GM18907 (cell line): ENCODE data around the gene APOF.
"Not testable (repeated sequence)": the region's sequence is repeated elsewhere in the genome, so short reads cannot be mapped to it uniquely, and the experiment has no call there.

Source experiments
- ATAC-seq: cut with Tn5 transposase; IDR thresholded peaks from one replicate; pipeline ENCODE4 v1.9.1; 2021; ENCODE audit warnings: mild to moderate bottlenecking, moderate library complexity; ENCODE audit not compliant: unreplicated experiment

The APOF gene, protein sequence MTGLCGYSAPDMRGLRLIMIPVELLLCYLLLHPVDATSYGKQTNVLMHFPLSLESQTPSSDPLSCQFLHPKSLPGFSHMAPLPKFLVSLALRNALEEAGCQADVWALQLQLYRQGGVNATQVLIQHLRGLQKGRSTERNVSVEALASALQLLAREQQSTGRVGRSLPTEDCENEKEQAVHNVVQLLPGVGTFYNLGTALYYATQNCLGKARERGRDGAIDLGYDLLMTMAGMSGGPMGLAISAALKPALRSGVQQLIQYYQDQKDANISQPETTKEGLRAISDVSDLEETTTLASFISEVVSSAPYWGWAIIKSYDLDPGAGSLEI

DNA sequence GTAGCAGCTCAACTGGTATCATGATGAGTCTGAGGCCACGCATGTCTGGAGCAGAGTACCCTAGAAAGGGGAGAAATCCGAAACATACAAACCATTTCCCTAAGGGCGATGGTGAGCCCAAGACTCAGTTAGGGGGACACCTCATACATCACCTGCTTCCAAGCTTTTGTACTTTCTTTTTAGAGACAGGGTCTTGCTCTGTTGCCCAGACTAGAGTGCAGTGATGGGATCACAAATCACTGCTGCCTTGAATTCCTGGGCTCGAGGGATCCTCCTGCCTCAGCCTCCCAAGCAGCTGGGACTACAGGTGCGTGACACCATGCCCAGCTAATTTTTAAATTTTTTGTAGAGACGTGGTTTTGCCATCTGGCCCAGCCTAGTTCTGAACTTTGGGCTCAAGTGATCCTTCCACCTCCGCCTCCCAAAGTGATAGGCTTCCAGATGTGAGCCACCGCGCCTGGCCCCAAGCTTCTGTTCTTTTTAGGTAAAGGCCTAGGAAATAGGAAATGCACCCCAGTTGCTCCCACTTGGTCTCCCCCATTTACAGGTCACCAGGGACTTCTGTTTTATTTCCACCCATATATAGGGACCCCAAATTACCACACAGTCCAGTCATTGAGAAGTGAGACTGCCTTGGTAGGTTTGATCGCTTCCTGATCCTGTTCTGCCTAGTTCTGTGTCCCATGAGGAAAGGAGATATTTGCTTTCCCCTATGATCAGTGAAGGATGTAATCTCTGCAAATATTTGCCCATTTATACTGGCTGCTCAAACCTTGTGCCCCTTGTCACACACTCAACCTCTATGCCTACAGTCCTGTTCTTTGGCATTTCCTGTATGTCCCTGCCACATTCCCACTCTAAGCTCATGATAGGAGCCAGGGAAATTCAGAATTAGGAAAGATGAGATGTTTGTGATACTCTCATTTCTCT lies at the start of gene APOF:
Gene APOF, minus strand, starts transcription at position 728 of the 930 bp plus-strand sequence. Its CDS starts 112 bp downstream, at position 616.
- ATAC-seq, result no peak

DNA sequence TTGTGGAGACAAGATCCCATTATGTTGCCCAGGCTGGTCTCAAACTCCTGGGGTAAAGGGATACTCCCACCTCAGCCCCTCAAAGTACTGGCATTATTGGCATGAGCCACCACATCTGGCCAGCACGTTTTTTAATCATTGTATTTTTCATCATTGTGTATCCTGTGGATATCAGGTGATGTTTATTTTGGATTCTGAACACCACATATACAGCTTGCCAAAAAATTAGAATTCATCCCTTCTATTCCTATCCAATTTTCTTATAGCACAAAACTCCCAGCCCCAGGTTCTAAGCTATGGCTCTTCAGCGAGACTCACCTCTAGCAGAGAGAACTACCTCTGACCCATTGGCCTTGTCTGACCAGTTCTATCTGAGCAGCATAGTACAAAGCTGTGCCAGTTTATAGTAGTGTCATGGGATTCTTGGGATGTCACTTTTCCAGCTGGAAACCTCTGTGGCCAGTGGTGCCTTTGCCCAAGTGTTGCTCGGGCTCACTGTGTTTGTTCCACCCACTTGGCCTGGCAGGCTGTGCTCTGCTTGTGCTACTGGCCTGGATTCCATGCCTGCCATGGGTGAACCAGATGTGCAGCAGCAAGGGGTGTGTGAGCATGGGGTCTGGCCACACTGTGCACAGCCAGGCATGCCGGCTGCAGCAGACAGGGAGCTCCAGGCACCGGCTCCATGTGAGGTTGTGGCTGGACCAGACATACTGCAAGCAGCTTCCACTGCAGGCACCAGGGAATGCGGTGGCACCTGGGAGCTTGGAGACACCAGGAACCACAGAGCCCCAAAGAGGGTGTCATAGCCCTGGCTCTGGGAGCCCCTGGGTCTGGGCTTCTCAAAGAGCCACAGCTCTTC lies 49.4 kb upstream of the APOF start:
- no peak for ATAC-seq

DNA sequence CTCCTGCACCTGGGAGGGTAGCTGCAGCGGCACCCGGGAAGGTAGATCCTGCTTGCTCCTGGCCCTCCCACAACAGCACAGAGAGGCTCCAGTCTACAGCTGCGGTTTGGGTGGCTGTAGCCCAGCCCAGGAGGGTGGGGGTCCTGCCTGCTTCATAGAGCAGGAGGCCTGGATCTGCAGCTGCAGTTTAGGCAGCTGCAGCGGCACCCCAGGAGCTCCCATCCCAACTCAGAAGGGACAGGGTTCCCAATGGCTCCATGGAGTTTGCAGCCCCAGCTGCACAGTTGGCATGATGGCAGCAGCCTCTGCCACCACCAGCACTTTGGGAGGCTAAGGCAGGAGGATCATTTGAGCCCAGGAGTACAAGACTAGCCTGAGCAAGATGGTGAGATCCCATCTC lies 48.1 kb upstream of the APOF start:
- ATAC-seq, result no peak

DNA sequence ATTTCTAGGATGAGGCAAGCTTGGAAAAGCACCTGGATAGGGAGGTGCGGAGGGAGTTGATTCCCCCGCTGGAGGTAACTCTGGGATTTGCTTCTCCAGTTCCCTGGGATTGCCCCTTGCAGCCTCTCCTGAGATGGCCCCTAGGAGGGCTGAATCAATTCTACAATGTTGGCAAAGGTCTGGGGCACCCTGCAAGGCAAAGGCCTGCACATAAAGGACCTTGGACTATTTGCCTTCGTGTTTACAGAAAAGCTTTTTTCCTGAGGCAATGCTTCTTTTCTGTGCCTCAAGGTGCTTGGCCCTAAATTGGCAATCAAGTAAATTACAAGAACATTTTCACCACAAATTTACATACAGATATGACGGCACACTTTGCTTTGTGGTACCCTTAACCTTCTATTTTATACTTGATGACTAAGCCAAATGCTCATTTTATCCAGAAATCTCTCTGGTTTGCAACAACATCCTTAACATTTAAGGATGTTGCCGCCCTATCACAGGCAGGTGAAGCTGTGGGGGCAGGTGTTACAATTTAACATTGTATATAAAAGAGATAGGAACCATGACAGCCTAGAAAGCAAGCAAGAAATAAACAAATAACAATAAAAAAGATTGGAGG lies 46.3 kb upstream of the APOF start:
- ATAC-seq, result no peak

DNA sequence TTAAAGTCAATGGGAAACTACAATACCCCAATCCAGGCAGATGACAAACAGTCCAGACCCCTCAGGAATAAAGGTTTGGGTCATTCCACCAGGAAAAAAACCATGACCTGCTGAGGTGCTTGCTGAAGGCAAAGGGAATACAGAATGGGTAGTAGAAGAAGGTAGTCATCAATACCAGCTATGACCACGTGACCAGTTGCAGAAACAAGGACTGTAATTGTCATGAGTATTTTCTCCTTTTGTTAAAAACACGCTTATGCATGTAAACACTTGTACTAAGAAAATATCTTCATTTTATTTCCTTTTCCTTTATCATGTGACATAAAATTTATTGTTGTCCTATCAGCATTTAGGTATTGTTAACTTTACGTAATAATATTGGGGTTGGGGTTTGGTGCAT lies 41.6 kb upstream of the APOF start:
- not testable (repeated sequence) for ATAC-seq

DNA sequence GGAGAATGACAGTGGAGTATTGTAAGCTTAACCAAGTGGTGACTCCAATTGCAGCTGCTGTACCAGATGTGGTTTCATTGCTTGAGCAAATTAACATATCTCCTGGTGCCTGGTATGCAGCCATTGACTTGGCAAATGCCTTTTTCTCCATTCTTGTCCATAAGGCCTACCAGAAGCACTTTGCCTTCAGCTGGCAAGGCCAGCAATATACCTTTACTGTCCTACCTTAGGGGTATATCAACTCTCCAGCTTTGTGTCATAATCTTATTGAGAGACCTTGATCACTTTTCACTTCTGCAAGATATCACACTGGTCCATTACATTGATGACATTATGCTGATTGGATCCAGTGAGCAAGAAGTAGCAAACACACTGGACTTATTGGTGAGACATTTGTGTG lies 39.0 kb upstream of the APOF start:
- not testable (repeated sequence) for ATAC-seq

DNA sequence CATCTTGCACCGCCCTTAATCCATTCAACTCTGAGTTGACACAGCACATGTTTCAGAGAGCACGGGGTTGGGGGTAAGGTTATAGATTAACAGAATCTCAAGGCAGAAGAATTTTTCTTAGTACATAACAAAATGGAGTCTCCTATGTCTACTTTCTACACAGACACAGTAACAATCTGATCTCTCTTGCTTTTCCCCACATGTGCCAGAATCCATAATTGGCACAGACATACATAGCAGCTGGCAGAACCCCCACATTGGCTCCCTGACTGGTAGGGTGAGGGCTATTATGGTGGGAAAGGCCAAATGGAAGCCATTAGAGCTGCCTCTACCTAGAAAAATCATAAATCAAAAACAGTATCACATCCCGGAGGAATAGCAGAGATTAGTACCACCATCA lies 38.5 kb upstream of the APOF start:
- ATAC-seq, result not testable (repeated sequence)

DNA sequence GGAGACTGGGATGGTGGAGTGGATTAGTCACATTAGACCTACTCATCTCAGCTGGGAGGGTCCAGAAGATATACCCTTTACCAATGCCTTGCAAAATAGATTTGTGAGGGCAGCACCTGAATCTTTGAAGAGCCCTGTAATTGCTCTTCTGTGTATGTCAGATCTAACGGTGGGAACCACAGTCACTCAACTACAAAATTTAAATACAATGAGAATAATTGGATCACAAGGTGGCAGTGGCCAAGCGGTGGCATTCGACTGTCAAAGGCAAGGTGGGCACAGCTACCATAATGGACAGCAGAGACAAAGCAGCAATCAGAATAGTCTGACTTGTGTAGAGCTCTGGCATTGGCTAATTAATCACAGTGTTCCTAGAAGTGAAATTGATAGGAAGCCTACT lies 36.8 kb upstream of the APOF start:
- not testable (repeated sequence) for ATAC-seq

DNA sequence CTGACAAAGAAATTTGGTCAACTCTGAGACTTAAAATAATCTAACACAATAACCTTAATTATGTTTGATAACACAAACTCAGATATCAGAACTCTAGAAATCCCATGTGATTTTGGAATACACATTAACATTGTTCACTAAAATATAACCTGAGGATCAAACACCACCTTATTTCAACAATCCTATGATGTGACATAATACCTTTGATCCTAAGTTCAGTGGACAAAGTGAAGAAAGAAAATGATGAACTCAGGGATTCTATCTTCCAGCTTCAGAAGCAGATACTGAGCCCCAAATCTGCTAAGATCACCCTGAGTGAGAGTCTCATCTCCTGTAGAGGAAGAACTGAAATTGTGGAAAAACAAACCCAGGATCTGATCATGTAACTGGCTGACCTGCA lies 35.7 kb upstream of the APOF start:
- ATAC-seq, result no peak

DNA sequence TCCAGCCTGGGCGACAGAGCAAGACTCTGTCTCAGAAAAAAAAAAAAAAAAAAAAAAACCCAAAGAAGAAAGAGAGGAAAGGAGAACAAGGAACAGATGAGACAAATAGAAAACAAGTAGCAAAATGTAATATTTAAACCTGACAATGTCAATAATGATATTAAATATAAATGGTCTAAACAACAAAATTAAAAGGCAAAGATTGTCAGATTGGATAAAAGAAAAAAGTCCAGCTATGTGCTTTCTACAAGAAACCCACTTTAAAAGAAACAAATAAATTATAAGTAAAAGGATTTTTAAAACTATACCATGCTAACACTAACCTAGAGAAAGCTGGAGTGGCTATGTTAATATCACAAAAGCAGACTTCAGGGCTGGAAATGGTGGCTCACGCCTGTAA lies 29.7 kb upstream of the APOF start:
- ATAC-seq, result no peak

DNA sequence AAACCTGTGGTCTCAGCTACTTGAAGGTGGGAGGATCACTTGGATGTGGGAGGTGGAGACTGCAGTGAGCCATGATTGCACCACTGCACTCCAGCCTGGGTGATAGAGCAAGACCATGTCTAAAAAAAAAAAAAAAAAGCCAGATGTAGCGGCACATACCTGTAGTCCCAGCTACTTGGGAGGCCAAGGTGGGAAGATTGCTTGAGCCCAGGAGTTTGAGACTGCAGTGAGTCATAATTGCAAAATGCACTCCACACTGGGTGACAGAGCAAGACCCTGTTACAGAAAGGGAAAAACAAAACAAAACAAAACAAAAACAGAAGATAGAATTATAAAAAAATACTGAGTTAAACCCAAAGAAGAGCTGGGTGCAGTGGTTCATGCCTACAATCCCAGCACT lies 29.1 kb upstream of the APOF start:
- no peak for ATAC-seq

DNA sequence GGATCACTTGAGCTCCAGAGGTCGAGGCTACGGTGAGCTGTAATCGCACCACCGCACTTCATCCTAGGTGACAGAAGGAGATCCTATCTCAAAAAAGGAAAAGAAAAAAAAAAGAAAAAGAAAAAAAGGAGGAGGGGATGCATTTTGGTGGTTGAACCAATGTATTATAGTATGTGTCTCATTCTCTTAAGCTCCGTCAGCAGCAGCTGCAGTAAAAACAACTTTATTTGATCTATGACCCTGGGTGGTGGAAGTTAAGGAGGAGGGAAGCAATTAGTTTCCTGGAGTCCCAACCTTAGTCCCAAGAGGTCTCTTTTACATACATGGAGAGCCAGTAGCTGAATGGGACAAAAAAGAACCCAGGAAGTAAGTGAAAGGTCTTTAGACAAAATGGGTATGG lies 26.8 kb upstream of the APOF start:
- ATAC-seq, result no peak

DNA sequence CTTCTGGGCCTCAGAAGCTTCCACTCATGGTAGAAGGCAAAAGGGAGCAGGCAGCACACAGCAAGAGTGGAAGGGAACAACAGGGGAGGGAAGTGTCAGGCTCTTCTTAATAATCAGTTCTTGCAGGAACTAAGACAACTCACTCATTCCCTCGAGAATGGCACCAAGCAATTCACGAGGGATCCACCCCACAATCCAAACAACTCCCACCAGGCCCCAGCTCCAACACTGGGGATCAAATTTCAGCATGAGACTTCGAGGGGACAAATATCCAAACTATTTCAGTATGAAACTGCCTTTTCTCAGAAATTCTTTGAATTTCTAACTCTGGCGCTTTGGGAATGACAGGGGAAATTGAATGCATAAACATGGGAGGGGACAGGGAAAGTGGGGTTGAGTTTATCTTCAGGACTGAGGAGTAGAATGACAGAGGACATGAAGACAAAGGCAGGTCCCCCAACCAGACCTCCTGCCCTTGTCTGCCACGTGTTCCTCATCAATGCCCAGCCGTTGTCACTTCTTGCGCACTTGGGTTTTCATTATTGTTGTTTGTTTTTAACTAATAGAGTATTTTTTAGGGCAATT lies 24.6 kb upstream of the APOF start:
- ATAC-seq, result no peak

DNA sequence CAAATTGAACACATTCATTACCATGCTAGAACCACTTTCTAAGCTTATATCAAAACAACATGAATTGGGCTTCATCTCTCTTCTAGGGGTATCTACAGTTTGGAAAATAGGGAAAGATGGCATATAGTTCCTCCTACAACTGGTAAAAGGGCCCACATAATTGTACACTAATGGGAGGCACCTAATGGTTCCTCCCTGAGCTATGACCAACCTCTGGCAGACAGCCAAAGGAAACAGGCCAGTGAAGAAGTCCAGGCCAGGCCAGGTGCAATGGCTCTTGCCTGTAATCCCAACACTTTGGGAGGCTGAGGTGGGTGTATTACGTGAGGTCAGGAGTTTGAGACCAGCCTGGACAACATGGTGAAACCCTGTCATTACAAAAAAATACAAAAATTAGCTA lies 23.2 kb upstream of the APOF start:
- no peak for ATAC-seq

DNA sequence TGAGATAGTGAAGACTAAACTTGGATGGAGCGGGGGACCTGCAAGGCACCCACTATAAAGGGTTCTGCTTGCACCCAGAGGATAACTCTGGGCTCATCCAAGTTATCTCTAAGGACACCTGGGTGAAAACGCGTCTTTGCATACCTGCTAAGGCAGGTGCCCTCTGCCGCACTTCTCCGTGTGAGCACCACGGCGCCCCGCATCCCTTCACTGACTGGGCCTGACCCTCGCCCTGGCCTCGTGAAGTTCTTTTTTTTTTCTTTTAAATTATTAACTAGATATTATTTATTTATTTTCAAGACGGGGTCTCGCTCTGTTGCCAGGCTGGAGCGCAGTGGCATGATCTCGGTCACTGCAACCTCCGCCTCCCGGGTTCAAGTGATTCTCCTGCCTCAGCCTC lies 20.0 kb upstream of the APOF start:
- no peak for ATAC-seq

DNA sequence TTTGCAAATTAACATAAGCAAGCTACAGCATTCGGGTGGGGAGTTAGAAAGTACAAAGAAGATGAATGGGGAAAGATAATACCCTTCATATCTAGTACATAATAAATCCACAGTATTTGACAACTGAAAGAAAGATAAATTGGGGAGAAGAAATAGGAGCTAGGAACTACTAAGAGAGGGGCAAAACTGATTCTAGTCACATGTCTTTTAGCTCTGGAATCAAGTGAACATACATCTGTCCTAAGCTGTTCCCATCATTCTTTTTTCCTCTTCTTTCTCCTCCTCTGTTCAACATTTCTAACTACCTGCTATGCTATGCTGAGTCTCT lies 15.3 kb upstream of the APOF start:
- ATAC-seq, result no peak

DNA sequence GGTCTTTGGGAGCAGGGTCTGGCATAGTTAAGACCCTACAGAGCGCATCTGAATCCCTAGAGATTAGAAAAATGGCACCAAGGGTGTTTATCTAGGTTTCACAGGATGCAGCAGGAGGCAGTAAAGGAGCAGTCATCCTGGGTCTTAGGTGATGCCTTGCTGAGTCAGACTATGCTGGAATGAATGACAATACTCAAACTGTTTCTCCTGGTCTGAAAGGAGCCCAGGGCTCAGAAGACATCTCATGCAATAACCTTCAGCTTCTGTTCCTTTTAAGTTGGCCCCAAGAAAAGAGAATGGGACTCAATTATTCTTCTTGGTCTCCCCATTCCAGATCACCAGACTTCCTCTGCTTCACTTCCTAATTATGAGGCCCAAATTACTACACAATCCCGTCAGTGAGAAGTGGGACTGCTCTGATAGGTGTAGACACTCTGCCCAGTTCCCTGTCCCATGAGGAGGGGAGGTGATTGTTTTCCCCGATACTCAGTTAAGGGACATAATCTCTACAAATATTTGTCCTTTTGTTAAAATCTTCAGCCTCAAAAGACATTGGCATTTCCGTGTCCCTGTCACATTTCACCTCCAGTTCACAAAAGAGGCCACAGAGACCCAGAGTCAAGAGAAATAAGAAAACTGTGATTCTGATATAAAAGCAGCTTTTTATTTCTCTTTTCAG lies 14.8 kb upstream of the APOF start:
- no peak for ATAC-seq

DNA sequence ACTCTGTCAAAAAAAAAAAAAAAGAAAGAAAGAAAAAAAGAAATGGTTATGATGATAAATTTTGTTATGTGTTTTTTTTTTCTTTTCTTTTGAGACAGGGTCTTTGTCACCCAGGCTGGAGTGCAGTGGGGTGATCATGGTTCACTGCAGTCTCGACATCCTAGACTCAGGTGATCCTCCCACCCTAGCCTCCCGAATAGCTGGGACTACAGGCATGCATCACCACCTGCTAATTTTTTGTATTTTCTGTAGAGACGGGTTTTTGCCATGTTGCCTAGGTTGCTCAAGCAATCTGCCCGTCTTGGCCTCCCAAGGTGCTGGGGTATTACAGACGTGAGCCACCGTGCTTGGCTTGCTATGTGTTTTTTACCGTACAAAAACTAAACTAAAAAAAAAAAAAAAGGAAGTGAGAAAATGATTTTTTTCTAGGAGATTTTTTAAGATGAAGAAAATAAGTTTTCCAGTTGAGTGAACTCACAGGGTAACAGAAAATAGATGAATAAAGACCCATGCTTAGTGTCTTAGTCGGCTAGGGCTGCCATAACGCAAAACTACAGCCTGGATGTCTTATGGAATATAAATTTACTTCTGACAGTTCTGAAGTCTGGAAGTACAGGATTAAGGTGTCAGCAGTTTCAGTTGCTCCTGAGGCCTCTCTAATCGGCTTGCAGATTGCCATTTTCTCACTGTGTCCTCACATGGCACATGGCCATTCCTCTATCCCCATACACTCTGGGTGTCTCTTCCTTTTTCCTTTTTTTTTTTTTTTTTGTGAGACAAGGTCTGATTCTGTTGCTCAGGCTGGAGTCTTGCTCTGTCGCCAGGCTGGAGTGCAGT lies 13.2 kb upstream of the APOF start:
- peak; percentile 78 for ATAC-seq
